8988T (cell line): ENCODE results near the gene B3GLCT.
"Not testable (repeated sequence)": the region's sequence is repeated elsewhere in the genome, so short reads cannot be mapped to it uniquely, and the experiment has no call there.

Experiments
- DNase-seq: peaks from one replicate; pipeline ENCODE4 v3.0.0; 2011

B3GLCT gene

DNA sequence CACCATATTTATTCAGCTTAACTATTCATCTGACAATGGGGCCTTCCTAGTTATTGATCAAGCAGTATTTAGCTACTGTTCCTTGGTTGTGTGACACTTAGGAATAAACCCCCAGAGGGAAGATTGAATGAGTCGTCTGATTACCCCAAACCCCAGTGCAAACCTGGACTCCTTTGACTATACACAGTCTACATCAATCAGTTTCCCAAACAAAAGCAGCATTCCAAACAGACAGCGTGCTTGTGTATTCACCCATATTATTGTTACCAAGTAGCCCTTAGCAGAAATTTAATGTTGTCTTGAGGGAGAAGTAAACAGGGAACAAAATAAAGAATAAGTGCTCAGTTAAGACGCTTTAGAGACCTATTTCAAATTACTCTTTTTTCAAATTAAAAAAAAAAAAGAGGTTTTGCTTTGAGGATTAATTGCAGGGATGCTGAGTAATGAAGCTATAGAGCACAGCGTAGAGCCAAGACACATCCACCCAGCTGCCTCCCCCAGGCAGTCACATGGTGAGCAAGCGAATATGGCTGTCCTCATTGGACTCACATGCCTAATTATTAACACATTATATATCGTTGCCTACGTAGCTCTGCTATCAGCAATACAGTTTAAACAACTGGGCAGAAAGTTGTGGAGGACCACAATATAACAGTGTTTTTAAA is 14.7 kb upstream of the B3GLCT start:
- DNase-seq, result no peak

DNA sequence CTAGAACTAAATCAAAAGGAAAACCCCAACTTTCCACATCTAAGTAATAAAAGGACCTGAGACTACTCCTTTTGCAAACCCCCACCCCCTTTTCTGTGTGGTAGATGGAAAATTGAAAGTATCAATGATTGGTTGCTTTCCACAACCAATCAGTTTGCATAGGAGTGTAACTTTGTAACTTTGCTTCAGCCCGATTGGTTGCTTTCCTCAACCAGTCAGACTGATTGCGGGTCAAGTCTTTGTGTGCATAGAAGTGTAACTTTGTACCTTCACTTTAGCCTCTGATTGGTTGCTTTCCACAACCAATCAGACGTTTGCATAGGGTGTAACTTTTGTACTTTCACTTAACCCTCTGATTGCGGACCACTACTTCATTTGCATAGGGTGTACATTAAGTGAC is 8.0 kb upstream of the B3GLCT start:
- no peak for DNase-seq

DNA sequence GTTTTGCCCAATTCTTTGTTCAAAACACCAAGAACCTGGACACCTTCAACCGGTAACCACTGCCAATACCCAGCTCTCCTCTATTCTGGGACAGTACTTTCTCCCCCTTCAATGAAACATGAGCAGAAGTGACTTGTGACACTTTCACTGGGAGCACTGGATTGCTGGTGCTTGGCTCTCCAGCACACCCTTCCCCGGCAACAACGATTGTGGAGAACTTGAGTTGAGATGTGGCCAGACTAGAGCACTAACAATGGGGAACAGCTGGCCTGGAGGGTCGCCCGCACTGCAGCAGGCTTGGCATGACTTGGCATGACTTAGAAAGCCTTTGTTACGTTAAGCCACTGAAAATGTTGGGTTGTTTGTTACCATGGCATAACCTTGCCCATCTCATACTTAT is 7.5 kb upstream of the B3GLCT start:
- DNase-seq, result no peak

DNA sequence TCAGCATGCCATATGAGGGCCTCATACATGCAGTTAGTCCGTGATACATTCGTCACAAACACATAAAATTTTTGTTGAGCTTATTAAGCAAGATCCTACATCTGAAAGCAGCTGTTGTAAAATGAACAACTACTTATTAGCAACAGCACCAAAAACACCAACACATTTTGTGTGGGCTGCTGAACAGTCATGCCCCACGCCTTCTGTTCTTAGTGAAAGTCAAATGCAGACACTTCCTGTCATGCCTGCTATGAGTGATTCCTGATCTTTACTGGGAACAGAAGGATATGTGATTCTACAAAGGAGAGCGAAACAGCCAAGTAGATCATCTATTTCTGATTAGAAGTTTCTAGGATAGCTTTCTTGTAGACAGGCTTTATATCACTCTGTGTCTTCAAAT is 4.2 kb upstream of the B3GLCT start:
- no peak for DNase-seq

DNA sequence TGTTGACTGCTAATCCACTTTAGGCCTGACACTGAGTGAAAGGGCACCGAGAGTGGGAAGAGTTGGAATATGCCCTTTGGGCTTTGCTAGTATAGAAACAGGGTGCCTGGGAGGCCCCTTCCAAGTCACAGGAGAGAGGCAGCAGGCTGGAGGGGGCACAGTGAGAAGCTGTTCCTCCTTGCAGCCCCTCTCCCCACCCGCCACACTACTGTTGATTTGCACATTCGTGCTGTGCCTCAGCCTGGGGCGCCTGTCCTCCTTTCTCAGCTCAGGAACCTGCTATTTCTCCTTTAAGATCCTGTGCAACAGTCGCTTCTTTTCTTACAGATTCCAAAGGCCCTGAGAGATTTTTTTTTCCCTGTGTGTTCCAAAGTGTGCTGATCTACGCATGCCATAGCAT is 2.8 kb upstream of the B3GLCT start:
- no peak for DNase-seq

DNA sequence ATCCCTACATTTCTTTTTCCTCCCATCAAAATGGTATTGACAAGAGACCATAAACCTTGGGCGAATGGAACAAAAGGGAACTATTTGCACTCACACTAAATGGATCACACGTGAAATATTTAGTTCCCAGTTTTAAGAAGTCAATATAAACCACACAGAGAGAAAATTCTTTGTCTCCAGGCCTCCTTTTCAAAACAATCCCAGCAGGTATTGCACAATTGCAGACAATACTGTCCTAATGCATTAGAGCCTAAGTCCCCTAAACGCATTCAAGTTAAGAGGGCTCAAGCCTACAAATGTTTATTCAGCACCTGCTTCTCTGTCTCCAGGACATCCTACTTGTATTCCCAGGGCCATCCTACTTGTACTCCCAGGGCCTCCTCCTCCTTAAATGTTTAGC is 1.3 kb upstream of the B3GLCT start:
- no peak for DNase-seq

DNA sequence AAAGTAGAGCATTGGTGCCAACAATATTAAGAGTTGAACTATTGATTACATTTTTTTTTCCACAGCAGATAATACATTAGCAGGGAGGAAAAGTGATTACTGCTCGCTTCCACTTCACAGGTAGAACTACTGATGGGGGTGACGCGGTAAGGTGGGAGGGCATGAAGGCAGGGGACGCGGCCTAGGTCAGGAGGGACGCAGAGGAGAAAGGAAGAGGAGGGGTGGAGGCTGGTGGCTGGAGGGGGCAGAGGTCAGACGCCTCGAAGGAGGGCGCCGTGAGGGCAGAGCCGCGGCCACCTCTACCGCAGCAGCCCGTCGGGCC is 287 bp upstream of the B3GLCT start:
- DNase-seq, result no peak

DNA sequence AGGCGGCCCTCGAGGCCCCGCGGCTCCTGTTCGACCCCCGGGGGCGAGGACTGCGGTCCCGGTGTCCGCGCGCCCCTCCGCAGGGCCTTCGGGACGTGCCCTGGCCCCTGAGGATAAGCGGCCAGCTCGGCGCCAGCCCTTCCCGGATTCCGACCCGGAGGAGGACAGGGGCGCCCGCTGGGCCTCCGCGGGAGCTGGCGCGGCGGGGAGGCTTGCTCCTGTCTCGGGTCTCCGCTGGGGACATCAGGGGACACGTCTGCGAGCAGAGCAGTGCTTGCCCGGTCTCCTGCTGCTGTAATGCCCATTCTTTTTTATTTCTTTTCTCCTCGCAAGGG is 829 bp downstream of the B3GLCT start:
- peak; percentile 60 for DNase-seq

DNA sequence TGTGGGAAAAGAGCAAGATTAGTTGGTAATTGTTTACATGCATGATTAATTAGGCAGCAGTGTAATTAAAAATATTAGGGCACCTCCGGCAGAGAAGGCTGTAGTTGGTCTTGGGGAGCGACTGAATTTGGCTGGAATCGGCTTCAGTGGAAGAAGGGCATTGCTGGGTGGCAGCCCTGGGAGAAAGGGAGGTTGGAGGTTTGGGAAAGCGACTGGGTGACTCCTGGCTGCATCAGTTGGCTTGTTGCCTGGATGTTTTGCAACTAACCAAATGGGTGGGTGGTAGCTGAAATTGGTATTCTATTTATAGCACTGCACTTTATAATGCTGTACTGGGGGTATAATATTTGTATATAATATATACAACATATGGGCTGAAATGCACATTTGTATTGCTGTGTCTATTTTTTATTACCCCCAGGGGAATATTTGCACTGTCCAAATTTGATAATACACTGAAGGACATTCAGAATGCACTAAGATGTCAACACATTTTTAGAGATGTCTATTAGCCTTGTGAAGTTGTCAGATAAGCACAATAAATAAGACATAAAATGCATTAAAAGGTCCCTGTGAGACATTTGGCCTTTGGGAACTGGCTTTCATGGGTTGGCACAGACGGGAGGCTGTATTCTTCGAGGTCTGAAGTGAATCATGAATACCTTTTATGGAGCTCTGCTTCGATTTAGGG is 1.7 kb downstream of the B3GLCT start:
- no peak for DNase-seq

DNA sequence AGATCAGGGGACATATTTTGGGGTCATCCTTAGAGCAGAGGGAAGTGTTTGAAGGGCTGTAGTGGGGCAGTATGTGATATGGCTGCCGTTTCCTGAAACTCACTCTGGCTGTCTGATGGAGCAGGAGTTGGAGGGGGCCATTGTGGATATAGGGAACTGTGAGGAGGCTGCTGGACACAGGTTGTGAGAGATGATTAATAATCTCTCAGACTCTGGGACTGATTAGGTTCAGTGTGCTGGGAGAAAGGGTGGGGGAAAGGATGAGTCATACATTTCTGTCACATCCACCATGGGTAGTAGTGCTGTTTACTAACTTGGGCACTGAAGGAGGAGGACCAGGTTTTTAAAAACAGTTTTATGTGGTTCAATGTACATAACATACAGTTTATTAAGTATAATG is 4.8 kb downstream of the B3GLCT start:
- peak; percentile 31 for DNase-seq

DNA sequence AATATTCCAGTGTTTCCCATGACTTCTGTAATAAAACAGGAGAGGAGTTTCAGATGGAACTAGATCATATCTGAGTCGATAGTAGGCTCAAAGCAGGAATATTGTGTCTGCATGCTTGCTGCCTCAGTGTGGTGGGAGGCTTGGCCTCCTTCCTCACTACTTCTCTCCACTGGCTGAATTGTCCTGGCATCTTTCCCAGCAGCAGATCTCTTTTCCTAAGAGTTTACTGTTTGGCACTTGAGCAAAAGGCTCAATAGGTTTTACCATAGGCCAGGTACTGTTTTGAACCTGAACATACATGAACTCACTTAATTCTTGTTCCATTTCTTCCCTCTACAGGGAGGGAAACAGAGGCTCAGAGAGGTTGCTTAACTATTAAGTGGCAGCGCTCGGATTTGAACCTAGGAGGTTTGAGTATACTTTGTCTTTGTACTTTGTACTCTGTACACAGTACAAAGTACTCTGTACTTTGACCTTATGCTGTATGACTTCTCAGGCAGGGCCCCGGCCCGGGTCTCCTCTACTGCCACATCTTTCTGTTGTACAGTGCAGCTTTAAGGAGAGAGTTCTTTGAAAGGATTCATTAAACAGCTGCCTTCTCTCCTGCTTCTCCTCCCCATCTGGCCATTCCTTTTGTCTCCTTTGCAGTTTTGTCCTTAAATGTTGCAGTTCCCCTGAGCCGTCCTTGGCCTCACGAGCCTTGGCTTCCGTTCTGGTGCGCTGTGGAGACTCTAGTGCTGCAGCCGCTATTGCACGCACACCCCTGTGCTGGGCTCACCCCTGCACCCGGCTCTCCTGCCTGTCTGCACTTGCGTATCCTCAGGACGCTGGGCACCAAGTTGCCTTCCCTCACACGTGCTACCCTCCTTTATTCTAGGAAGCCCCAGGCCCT is 8.1 kb downstream of the B3GLCT start:
- DNase-seq, result no peak

DNA sequence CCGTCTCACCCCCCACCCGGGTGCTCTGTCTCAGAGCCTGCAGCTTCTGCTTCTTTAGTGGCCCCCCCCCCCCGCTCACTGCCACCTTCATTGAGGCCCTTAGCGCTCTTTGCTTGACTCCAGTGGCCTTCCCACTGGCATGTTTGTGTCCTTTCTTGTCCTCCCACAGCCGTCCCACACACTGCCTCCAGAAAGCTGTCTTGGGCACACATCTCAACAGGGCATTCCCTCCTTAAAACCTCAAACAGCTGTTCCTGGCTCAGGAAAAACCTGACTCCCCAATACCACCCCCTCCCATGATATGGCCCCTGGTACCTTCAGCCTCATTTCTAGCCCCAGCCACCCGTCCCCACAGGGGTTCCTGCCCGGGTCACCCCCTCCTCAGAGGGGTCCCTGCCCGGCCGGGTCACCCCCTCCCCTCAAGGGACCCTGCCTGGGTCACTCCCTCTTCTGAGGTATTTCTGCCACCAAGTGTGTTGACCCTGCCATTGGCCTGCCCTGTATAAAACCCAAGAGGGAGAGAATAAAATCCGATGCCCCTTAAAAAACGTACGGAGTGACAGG is 8.9 kb downstream of the B3GLCT start:
- no peak for DNase-seq

DNA sequence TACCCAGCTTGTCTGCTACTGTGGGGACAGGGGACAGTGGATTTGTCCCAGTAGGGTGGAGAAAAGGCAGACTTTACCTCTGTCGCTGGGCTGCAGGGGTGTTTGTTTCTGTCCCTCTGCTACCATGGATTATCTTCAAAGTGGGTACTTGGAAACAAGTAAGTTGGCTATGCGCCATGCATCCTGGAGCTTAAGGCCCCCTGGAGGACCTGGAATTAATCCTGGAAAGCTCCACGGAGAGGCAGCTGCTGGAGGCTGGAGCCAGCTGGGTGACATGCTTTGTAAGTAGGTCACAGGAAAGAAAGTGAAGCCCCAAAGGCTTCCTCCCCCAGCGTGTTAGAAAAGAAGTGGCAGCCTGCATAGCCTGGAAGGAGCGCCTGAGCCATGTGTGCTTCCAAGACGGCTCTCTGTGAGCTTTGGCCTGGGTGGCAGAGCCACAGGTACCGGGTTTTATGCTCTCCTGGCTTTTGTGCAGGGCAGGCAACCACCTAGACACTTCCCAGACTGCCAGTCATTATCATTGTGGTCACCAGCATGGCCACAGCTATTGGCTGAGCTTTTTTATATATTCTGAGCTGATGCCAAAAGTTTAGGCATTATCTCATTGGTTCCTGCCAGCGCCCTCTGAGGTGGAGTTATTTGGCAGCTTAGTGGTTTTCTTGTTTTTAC is 9.5 kb downstream of the B3GLCT start:
- no peak for DNase-seq

DNA sequence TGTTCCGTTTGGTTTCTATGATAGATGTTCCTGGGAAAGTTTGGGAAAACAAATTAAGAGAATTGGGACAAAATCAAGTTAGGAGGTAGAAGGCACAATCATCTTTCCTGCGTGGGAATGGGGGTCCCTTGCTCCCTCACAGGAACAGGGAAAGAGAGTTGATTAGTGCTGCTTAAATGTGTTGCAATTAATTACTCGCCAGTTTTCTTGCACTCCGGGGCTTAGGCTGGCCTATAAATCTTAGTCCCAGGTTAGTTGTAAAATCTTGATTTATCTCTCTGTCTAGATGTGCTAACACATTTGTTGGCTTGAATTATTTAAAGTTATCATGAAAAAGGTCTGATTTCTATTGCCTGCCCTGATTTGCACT is 10.1 kb downstream of the B3GLCT start:
- DNase-seq, result no peak

DNA sequence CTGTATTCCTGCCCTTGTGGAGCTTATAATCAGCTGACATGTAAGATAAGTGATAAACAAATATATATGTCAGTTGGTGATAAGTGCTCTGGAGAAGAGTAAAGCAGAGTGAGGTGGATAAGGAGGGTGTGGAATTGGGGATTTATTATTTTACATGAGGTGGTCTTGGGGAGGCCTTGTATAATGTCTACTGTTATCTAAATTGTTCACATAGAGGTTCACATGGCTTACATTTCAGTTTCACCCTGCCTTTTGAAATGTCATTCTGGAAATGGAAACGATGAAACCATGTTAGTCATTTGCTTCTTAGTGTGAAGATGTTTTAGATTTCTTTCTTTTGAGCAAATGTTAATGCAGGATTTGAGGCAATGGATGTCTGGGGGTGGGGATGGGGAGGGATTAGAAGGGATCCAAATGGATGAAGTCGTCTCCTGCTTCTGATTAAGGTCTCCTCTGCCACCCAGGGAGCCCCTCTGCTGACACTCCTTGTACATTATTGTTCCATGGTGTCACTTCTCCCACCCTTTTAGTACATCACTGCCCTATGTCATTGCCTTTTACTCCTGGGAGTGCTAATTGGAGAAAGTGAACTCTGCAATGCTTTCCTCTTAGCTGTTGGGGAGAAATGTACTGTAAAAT is 14.0 kb downstream of the B3GLCT start:
- no peak for DNase-seq

DNA sequence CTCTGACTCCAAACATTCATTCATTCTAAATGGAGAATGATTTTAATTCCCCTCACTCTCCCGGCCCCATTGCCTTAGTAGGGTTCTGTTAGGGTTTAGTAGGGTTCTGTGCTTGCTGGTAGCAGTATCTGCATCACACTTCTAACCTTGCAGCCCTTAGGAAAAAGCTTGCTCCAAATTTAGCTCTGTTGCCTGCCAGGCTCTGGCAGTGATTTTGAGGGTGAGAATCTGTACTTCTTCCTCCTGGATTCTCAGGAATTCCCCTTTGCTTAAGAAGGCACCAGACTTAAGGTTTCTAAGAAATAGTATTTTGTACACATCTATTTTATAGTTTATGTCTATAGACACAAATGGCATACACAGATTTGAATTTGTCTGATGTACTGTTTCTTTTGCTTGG is 14.7 kb downstream of the B3GLCT start:
- DNase-seq, result no peak

DNA sequence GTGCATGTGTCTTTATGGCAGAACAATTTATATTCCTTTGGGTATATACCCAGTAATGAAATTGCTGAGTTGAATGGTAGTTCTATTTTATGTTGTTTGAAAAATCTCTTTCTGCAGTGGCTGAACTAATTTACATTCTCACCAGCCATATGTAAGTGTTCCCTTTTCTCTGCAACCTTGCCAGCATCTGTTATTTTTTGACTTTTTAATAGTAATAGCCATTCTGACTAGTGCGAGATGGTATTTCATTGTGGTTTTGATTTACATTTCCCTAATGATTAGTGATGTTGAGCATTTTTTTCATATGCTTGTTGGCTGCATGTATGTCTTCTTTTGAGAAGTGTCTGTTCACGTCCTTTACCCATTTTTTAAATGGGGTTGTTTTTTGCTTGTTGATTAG is 17.1 kb downstream of the B3GLCT start:
- not testable (repeated sequence) for DNase-seq

DNA sequence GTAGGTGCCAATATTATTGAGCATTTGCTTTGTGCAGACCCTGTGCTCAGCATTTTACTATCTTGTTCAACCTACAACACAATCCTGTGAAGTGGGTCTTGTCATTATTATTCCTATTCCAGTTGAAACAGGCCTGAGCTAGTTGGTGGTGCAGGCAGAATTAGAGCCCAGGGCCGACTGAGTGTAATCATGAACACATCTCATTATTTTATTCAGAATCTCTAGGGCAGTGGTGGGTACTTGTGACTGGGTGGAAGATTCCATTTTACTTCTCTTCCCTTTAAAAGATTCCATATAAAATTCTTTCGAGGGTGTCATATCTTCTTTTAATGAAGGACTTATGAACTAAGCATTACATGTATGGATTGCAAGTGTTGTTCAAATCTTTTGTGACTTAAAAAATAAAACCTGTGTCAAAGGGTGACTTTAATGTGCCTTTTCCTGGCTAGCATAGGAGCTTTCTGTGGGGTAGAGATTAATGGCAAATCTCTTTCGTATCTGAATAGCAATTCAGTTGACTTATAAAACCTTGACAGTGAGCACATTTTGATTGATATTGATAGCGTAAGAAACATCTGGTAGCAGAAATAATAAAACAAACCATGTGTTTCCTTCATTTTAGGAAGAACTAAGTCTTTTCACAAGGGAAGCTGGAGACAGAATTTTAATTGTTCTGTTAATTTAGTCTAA is 20.3 kb downstream of the B3GLCT start:
- DNase-seq, result no peak

DNA sequence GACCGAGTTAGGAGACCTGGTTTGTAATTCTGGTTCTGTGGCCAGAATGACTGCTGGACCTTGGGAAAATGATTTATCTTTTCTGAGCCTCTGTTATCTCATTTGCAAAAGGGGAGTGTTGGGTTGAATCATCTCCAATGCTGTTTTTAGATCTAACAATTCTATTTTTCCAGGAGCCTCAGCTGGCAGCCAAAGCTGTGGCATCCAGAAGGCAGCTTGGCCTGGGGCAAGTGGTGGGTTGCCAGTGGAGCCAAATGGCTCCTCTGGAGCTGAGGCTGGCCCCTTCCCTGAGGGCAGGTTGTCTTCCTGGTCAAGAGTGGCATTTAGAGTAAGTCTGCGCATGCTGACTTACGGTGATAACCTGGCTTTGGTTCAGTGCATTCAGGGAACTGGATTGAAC is 21.3 kb downstream of the B3GLCT start:
- DNase-seq, result no peak

DNA sequence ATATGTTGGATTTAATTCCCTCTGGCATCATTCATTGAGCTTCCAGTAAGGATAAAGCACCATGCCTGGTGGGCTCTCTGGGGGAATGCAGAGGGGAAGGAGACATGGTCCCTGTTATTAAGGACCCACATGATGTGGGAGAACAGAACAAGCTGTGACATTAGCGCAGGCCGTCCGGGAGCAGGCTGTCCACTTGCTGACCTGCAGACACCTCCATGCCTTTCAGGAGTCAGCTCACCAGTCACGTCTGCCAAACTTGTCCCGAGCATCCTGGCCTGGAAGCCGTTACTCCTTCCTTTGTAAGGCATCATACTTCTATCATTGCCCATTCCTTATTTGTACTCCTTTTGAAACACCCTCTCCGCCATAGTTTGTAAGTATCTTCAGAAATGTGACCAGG is 23.4 kb downstream of the B3GLCT start:
- no peak for DNase-seq

DNA sequence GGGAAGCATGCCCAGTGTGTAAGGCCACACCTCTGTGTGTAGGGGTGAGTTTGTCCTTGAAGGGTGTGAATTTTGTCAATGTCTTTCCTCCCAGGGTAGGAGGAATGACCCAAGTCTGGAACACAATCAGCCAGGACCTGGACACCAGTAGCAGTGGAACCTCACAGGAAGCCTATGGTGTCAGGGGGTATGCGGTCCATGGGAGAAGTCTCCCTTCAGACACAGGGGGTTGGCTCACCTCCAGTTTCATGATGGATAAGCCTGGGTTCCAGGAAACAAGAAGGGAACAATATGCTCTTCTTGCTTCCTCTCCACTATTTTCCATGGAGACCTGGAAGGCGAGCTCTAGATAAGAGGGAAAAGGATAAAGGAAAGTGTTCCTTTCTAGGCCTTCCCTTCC is 23.9 kb downstream of the B3GLCT start:
- no peak for DNase-seq

DNA sequence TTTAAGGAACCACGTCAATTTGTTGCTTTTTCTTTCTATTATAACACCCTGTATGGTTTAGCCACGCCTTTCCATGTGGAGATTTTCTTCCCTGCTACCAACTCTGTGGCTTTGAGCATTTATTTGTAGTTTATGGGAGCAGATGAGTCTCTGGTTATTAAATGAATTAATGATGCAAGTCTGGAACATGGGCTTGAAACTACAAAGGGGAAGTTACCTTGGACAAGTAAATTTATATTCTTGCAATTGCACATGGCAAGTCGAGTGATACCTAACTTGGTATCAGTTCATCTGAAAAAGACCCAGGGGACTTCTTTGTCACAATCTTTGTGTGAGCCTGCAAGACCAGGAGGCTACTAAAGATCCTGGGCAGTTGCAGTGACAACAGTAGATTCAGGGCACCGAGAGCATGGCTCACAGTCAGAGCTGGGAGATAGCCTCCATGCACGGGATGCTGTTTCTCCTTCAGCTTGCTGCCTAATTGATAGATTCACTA is 24.4 kb downstream of the B3GLCT start:
- DNase-seq, result no peak
